ENCODE data around the gene OSBPL5.

Gene OSBPL5

GRCh38 chr11:3087373-3087772, 77.7 kb downstream of the OSBPL5 start:
- CTCF ChIA-PET, result interaction anchor here (8.5 to 9.3 kb wide), 2 partner anchors 40 to 49 kb away, joined by 109 to 157 read pairs; no protein-coding TSS in a partner anchor
- H3K4me3 ChIP-seq (ENCODE audit: low read depth, low read length), result no peak overlapping the region
- TF ChIP-seq CTCF (IDR thresholded peaks at IDR 0.05; ENCODE audit: insufficient read depth, low read length, missing control alignments), result no peak
- DNase-seq (ENCODE audit: low read depth, low spot score), result no peak
- POLR2A ChIA-PET, result no interaction called here

GRCh38 chr11:3086671-3087150, 78.4 kb downstream of the OSBPL5 start:
- no peak for TF ChIP-seq CTCF (IDR thresholded peaks at IDR 0.05; ENCODE audit: insufficient read depth, low read length, missing control alignments)
- H3K4me3 ChIP-seq (ENCODE audit: low read depth, low read length), result no peak overlapping the region
- ChIA-PET POLR2A (no interaction called here), CTCF (interaction anchor here (3.1 to 9.3 kb wide), 2 partner anchors 39 to 49 kb away, joined by 19 to 109 read pairs; no protein-coding TSS in a partner anchor)
- no peak for DNase-seq (ENCODE audit: low read depth, low spot score)

GRCh38 chr11:3086114-3086513, 79.0 kb downstream of the OSBPL5 start:
- DNase-seq (ENCODE audit: low read depth, low spot score), result no peak
- CTCF ChIA-PET, result interaction anchor here (2.3 to 9.3 kb wide), 3 partner anchors 9 to 48 kb away, joined by 14 to 109 read pairs (median 19); no protein-coding TSS in a partner anchor
- TF ChIP-seq CTCF (IDR thresholded peaks at IDR 0.05; ENCODE audit: insufficient read depth, low read length, missing control alignments), result no peak
- H3K4me3 ChIP-seq (ENCODE audit: low read depth, low read length), result no peak overlapping the region
- POLR2A ChIA-PET, result no interaction called here

- DNase-seq (ENCODE audit: low read depth, low spot score), result no peak
- H3K4me3 ChIP-seq (ENCODE audit: low read depth, low read length), result no peak overlapping the region
- no peak for TF ChIP-seq CTCF (IDR thresholded peaks at IDR 0.05; ENCODE audit: insufficient read depth, low read length, missing control alignments)
- POLR2A ChIA-PET, result interaction anchor here (0.7 kb wide), 1 partner anchor 144 kb away, joined by 3 read pairs; no protein-coding TSS in a partner anchor
- CTCF ChIA-PET, result interaction anchor here (1.1 to 9.3 kb wide), 4 partner anchors 10 to 116 kb away, joined by 3 to 109 read pairs (median 16); no protein-coding TSS in a partner anchor
Measured at GRCh38 chr11:3085052-3085451, 80.1 kb downstream of the OSBPL5 start.

- no peak for DNase-seq (ENCODE audit: low read depth, low spot score)
- POLR2A ChIA-PET, result no interaction called here
- CTCF ChIA-PET, result interaction anchor here (4.4 kb wide), 1 partner anchor 8 kb away, joined by 40 read pairs; no protein-coding TSS in a partner anchor
- H3K4me3 ChIP-seq (ENCODE audit: low read depth, low read length), result no peak overlapping the region
- no peak for TF ChIP-seq CTCF (IDR thresholded peaks at IDR 0.05; ENCODE audit: insufficient read depth, low read length, missing control alignments)
Measured at GRCh38 chr11:3083321-3083720, 81.8 kb downstream of the OSBPL5 start.

- ChIA-PET POLR2A (no interaction called here), CTCF (interaction anchor here (4.4 kb wide), 1 partner anchor 10 kb away, joined by 40 read pairs; no protein-coding TSS in a partner anchor)
Measured at GRCh38 chr11:3081386-3081751, 83.7 kb downstream of the OSBPL5 start.

More at GRCh38 chr11:3081386-3081751, 83.7 kb downstream of the OSBPL5 start:
- no peak overlapping the region for H3K4me3 ChIP-seq (ENCODE audit: low read depth, low read length)
- TF ChIP-seq CTCF (IDR thresholded peaks at IDR 0.05; ENCODE audit: insufficient read depth, low read length, missing control alignments), result no peak
- no peak for DNase-seq (ENCODE audit: low read depth, low spot score)
